WERI-Rb-1 (cell line): ENCODE results near the gene FHIT.

Source experiments
- DNase-seq: peaks from one replicate; pipeline ENCODE4 v3.0.0-alpha.2; 2020
- H3K27ac ChIP-seq: fragments of 250-450 bp; sonication (Bioruptor Pico); 2 replicates; pipeline ENCODE4 v1.5.1; 2020; ENCODE audit warnings: mild to moderate bottlenecking, moderate library complexity
- H3K27me3 ChIP-seq: fragments of 250-450 bp; sonication (Bioruptor Pico); 2 replicates; pipeline ENCODE4 v1.5.1; 2021; ENCODE audit warnings: mild to moderate bottlenecking, low read depth, moderate library complexity; ENCODE audit not compliant: insufficient read depth, severe bottlenecking
- H3K36me3 ChIP-seq: fragments of 250-450 bp; sonication (Bioruptor Pico); 2 replicates; pipeline ENCODE4 v1.5.1; 2020; ENCODE audit warnings: mild to moderate bottlenecking, moderate library complexity
- H3K4me3 ChIP-seq: 2 replicates; pipeline ENCODE4 v1.5.1; 2011; ENCODE audit warnings: low read depth, mild to moderate bottlenecking, control low read depth, low read length
- H3K9me3 ChIP-seq: fragments of 250-450 bp; sonication (Bioruptor Pico); 2 replicates; pipeline ENCODE4 v1.5.1; 2021; ENCODE audit warnings: mild to moderate bottlenecking, moderate library complexity; ENCODE audit not compliant: severe bottlenecking
- CTCF ChIP-seq: IDR thresholded peaks from 2 replicates; pipeline ENCODE4 v1.5.1; 2011; ENCODE audit warnings: low read depth, mild to moderate bottlenecking, control low read depth, inconsistent platforms, low read length

Gene FHIT

DNA sequence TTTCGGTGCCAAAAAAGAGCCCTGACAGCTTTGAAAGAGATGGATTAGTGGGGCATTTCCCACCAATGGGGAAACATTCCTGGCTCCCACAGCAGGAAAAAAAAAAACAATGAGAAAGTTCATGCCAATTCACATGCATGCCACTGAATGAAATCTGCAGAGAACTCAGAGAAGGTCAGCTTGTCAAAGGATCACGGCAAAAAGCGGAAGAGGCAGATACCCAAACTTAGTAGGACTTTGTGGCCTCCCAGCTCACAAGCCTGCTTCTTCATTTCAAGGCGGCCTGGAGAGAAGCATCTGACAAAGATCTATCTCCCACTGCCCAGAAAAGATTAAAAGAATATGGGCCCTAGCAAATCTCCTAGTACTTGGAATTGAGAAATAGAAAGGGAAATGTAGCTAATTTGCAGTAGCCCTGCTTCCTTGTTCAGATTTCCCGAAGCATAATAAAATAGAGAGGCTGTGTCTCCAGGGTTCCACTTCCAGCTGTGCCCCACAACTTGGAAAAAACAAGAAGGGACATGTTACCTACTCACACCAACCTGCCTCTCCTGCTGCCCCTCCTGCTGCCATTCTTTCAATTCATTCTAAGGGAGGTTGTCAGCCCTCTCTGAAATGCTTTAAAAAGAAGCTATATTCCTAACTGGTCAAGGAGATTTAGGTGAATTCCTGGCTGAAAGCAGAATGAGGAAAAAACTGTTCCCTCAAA lies 170.4 kb downstream of the FHIT start:
- DNase-seq = no peak
- no peak for TF ChIP-seq CTCF
- Histone ChIP-seq H3K27me3 (no peaks in the 10 kb centered on the region), H3K27ac (no peak overlapping the region), H3K9me3 (no peaks in the 10 kb centered on the region), H3K36me3 (no peaks in the 10 kb centered on the region), H3K4me3 (no peak overlapping the region)

- no peak for DNase-seq
- H3K27ac ChIP-seq = no peak overlapping the region
- no peaks in the 10 kb centered on the region for H3K9me3 ChIP-seq
- no peak overlapping the region for H3K4me3 ChIP-seq
- H3K27me3 ChIP-seq = no peaks in the 10 kb centered on the region
- no peaks in the 10 kb centered on the region for H3K36me3 ChIP-seq
- no peak for TF ChIP-seq CTCF
These were observed 173.1 kb downstream of the FHIT start for GRCh38 chr3:61078048-61078752.

DNA sequence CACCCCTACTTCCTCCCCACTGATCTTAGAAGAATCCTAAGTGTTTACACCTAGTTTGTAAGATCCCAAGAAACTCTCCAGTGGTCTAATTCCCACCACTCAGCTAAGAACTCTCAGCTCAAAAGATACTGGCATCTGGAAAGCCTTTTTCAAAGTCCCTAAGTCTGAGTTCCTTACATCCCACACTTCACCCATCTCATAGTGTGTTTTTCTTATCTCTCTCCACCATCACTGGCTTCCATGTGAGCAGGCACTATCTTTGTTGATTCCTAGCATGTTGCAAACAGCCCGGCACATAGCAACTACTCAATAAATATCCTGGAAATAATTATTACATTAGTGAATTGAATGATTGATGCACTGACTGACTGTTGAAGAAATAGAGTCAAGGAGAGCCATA lies 173.7 kb downstream of the FHIT start:
- no peaks in the 10 kb centered on the region for H3K9me3 ChIP-seq
- no peak overlapping the region for H3K27ac ChIP-seq
- H3K27me3 ChIP-seq = no peaks in the 10 kb centered on the region
- TF ChIP-seq CTCF = no peak
- no peak for DNase-seq
- H3K36me3 ChIP-seq = no peaks in the 10 kb centered on the region
- no peak overlapping the region for H3K4me3 ChIP-seq

GRCh38 chr3:61074783-61075182 lies 176.5 kb downstream of the FHIT start:
- H3K9me3 ChIP-seq = no peaks in the 10 kb centered on the region
- H3K4me3 ChIP-seq = no peak overlapping the region
- no peak overlapping the region for H3K27ac ChIP-seq
- no peaks in the 10 kb centered on the region for H3K36me3 ChIP-seq
- TF ChIP-seq CTCF = no peak
- no peaks in the 10 kb centered on the region for H3K27me3 ChIP-seq
- no peak for DNase-seq

GRCh38 chr3:61073566-61074165 lies 177.6 kb downstream of the FHIT start:
- no peak overlapping the region for H3K27ac ChIP-seq
- DNase-seq = no peak
- TF ChIP-seq CTCF = no peak
- H3K9me3 ChIP-seq = no peaks in the 10 kb centered on the region
- no peak overlapping the region for H3K4me3 ChIP-seq
- no peaks in the 10 kb centered on the region for H3K27me3 ChIP-seq
- H3K36me3 ChIP-seq = no peaks in the 10 kb centered on the region
